Fibroblast of skin of left quadriceps (primary cell): ENCODE data around the gene SSH2.
"Not testable (repeated sequence)": the region's sequence is repeated elsewhere in the genome, so short reads cannot be mapped to it uniquely, and the experiment has no call there.

Source experiments
- DNase-seq, 2 experiments: peaks; one replicate each; pipeline ENCODE4 v3.0.0-alpha.2; 2013; ENCODE audit warnings: low read depth in 2 of 2

SSH2 gene

DNA sequence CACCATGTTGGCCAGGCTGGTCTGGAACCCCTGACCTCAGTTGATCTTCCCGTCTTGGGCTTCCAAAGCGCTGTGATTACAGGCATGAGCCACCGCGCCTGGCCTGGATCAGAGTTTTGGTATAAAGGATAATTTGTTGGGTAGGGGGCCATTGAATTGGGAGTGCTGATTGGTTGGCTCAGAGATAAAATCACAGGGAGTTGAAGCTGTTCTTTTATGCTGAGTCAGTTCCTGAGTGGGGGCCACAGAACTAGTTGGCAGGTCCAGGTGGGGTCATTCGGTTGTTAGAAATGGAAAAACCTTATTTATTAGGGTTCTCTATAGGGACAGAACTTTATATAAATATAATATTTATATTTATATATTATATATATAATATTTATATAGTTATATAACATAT lies 147.1 kb downstream of the SSH2 start:
- DNase-seq = no peak

DNA sequence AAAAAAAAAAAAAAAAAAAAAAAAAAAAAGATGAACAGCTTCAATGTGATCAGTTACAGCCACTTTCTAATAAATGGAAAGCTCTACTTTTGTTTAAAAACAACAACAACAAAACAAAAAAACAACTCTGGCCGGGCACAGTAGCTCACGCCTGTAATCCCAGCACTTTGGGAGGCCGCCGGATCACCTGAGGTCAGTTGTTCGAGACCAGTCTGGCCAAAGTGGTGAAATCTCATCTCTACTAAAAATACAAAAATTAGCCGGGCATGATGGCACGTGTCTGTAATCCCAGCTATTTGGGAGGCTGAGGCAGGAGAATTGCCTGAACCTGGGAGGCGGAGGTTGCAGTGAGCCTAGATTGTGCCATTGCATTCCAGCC lies 150.2 kb downstream of the SSH2 start:
- DNase-seq = not testable (repeated sequence)

DNA sequence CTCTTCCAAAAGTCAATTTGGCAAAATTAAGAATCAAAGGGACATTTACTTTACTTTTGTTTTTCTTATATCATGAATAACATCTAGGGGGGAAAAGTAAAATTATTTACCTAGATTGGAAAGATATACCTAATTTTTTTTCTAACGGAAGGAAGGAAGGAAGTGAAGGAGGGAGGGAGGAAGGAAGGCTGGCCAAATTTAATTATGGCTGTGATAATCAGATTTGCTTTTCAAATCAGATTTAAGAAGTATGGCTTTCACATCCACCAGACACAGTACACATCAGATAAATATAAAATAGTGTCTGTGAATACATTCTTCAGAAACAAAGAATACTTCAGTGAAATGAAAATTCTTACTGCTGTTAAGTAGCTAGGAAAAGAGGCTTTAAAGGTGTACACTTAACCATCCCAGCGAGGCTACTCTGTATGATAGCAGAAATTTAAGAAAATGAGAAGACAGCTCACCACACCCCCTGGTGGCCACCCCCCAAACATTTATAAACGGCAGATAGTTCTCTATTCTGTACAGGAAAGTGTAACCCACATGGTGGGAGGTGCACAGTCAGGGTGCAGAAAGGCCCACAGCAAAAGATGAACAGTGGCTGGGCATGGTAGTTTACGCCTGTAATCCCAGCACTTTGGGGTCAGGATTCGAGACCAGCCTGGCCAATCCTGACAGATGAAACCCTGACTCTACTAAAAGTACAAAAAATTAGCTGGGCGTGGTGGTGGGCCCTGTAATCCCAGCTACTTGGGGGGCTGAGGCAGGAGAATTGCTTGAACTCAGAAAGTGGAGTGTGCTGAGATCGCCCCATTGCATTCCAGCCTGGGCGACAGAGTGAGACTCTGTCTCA lies 150.8 kb downstream of the SSH2 start:
- peak in 1 of 2 experiments; percentile 22 for DNase-seq

DNA sequence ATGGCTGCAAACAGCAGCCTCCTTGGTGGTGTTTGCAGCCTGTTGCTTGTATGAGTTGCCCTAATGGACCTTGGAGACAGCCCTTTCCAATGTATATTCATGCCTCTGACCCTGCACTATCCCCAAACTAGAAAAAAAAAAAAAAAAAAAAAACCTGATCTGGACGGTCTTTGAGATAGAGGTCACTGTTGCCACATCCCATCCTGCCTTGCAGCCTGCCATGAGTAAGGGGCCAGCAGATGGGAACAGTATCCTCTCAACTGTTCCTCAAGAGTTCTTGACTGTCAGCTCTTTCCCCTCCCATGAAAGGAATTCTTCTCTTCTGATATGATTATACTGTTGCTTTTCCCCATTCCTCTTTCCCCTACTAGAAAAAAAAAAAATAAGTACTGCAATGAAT lies 152.4 kb downstream of the SSH2 start:
- no peak for DNase-seq

DNA sequence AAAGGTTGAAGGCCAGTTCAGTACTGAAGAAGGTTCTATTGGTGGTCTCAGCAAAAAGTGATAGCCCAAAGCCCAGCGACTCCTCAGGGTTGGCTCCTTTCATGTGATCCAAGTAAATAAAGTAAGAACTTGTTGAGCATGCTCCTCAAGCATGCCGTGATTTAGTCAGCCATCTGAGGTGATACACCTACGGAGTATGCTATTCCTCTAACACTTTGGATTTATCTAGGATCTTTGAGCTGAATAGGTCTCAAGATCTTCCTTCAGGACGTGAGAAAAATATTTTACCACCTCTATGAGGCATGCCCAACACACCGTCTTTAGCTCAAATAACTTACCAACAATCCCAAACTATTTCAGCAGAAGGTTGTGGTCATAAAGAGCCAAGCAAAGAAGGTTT lies 154.0 kb downstream of the SSH2 start:
- DNase-seq = no peak

DNA sequence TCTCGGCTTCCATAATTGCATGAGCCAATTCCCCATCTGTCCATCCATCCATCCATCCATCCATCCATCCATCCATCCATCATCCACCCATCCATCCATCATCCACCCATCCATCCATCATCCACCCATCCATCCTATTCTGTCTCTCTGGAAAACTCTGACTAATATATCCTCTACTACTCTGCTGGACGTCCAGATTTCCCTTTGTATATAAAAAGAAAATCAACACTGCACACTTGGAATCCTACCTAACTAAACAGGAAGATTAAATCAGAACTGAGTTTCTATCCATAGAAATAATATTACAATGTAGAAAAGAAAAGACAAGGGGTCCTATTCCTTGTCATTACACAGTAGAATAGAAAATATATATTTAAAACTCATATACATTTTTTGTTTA lies 157.0 kb downstream of the SSH2 start:
- no peak for DNase-seq

DNA sequence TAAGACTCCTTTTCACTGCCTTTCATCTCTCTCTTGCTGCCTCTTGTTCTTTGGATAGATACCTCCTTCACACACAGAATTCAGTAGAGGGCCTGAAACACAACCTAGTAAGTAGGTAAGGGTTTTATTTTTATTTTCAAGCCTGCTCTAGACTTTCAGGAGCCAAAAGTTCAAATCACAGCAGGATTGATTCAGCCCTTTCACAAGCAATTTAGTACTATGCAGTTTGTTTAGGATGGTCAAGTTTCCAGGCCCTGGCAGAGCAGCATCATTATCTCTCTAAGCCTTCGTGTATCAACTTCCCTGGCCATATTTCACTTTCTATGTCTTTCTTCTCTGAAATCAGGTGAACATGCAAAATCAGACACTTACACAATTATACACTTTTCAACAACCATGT lies 158.5 kb downstream of the SSH2 start:
- no peak for DNase-seq

DNA sequence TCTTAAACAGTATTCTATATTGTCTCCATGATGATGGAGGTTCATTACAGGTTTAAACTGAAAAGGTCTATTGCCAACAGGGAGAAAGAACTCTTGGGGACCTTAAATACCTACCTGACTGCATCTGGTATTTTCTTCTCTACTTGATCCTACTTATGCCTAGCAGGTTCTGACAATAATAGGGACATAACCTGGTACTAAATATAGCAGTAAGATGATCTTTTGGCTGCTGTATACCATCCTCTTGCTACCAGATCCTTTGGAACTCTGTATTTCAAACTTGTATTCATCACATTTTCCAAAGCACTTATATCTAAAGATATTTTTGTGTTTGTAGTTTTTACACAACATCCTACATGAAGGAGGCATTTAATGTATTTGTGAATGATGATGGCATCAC lies 160.8 kb downstream of the SSH2 start:
- DNase-seq = no peak

DNA sequence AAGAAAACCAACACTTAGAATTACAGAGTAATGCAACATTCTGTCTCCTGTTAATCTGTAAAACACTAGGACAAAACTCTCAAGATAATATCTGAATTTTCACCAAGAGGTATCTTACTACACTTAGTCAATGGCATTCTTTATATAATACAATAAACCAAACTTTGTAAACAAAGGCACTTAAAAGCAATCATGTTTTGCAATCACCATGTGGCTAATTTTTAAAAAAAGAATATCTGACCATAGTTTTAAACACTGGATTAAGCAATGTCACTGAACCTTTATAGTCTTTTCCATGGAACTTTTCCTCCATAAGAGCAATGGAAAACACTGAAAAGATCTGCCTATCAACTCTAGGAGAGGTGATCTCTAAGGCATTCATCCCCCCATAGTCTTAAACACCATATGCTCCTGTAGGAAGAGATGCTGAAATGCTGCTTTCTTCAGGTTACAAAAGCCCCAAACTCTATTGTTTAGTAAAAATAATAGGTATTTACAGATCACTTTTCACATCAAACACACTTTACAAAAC lies 163.2 kb downstream of the SSH2 start:
- DNase-seq = no peak

DNA sequence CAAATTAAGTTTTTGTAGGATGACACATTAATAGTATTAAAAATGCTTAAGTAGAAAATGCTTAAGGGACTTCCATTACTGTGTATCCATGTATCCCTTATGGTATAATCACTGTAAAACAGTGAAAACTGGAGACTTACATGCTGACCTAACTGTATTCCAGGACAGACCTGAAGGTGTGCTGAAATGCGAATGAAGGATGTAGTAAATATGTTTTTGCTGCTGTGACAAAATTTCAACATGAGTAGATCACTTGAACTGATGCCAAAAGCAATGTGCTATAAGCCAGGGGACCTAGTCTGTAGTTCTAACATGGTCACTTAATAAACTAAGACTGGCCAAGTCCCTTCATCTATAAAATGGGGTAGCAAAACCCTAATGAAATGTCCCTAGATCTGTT lies 165.3 kb downstream of the SSH2 start:
- no peak for DNase-seq

DNA sequence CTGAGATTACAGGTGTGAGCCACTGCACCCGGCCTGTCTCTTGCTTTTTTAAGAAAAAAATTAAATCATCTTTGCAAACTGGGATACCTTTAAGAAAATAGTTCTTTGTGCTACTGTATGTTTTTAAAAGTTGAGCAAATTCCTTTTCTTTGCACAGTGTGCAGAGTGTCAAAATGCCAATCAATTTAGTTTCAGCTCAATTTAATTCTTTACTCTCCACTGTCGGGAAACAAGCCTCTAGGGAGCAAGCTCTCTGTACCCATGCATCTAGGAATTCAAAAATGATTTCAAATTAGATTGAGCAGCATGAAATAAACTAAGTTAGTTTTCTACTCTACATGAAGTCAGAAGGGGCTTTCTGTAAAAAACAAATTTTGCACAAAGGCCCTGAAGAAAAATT lies 165.8 kb downstream of the SSH2 start:
- no peak for DNase-seq

DNA sequence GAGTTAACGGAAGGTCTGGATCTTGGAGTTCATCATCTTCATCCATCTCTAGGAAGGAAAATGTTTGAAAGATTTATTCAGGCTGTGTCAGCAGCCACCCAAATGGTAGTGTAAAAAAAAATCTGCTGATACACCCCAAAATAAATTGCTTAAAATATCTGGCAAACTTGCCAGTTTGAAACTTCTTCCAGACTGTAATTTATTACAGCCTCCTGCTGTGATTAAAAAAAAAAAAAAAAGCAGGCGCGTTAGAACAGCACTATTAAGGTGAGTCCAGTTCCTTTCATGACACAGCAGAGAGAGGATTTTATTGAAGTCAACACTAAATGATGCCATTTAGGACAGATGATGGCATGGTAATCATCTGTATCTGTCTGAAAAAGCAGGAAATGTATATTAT lies 166.8 kb downstream of the SSH2 start:
- no peak for DNase-seq

DNA sequence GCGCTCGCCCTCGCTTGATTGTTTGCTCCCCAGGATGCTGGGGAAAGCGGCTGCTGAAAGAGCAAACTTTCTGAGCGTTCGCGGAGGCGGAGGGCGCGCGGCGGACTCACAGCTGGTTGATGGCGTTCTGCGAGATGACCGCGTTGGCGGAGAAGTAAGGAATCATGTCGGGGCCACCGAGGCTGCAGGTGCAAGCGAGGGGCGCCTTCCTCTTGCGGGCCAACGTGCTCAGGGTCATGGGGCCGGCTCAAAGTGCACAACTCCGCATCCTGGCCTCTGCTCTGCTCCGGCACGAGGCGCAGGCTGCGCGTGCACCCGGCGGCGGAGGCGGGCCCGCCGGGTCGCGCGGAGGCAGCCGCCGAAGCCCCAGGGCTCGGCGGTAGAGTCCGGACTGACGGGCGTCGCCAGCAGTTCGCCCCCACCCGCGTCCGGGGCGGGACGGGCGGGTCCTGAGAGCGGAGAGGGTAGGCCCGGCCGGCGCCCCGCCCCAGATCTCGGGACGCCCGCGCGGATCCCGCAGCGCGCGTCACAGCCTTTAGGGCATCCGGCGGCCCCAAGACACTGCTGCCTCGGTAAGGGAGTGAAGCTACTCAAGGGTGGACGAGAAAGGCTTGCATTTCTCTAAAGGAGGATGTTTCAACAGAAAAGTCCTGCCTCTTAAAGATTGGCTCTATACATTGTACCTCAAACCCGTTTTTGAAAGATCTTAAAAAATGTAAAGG lies 168.8 kb downstream of the SSH2 start:
- peak; percentile 60 for DNase-seq

DNA sequence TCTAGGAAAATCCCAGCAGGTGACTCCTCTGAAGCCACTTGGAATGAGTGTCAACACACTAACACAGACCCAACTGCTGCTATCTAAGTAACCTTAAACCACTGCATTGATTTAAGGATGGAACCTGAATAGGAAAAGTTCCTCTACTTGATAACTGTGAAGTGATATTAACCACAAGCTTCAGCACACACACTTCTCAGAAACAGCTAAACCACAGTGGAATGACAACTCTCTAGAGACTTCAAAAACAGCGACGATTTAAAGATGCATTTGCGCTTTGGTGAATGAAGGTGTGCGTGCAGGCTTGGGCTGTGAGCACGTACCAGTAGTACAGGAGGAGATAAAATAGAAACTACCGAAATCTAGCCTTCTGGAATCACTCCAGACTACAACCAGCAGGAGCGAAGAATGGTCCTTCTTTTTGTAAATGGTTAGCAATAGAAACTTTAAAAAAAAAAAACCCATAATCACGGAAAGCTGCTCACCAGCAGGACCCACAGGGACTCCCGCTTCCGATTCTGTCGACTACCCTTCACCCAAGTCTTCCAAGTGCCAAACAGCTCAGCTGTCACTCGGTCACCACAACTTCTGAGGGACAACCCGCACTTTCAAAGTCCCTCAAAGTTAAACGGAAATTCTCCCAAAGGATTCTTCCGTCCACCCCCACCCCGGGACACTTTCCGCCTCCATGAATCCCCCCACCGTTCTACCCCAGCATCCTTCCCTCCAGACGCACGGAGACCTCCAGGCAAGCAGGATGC lies 169.6 kb downstream of the SSH2 start:
- no peak for DNase-seq

DNA sequence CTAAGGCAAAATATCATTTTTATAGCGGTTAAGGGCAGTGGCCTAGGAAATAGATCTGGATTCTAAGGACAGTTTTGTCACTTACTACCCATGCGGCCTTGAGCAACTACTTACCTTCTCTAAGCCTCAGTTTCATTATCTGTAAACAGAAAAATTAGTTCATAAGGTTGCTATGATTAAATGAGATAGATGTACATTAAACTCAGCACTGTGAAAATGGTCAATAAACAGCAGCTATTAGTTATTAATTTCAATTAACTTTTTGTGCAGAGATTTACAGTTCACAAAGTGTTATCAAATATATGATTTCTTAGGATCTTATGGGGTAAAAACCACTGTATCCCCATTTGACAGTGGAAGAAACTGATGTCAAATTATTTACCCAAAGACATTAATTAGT lies 171.8 kb downstream of the SSH2 start:
- DNase-seq = no peak

DNA sequence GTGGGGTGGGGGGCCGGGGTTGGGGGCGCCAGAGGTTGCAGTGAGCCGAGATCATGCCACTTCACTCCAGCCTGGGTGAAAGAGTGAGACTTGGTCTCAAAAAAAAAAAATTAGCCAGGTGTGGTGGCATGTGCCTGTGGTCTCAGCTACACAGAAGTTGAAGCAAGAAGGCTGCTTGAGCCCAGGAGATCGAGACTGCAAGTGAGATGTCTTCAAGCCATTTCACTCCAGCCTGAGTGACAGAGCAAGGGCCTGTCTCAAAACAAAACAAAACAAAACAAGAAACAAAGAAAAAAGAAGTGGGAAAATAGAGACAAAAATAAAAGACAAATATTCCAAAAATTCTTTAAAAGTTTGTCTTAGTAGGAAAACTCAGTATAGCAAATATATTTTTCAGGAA lies 172.2 kb downstream of the SSH2 start:
- DNase-seq = no peak

DNA sequence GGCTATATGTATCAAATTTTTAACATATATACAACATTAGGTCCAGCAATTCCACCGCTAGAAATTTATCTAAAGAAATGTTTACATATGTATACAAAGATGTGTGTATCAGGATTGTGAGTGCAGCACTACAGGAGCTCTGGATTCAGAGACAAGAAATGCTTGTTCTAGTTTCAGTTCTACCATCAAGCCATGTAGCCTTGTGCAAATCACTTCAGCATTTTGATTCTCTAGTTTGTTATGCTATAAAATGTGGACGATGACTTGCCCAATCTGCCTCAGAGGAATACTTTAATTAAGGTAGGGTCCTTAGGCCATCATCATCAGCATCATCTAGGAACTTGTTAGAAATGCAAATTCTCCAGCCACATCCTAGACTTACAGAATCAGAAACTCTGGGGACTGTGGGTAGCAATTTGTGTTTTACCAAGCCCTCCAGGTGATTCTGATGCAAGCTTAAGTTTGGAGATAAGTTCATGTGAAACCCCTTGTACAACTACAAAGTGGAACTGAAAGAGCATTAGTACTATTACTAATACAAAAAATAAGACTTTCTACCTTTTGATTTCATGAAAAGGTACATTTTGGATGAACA lies 176.1 kb downstream of the SSH2 start:
- no peak for DNase-seq

DNA sequence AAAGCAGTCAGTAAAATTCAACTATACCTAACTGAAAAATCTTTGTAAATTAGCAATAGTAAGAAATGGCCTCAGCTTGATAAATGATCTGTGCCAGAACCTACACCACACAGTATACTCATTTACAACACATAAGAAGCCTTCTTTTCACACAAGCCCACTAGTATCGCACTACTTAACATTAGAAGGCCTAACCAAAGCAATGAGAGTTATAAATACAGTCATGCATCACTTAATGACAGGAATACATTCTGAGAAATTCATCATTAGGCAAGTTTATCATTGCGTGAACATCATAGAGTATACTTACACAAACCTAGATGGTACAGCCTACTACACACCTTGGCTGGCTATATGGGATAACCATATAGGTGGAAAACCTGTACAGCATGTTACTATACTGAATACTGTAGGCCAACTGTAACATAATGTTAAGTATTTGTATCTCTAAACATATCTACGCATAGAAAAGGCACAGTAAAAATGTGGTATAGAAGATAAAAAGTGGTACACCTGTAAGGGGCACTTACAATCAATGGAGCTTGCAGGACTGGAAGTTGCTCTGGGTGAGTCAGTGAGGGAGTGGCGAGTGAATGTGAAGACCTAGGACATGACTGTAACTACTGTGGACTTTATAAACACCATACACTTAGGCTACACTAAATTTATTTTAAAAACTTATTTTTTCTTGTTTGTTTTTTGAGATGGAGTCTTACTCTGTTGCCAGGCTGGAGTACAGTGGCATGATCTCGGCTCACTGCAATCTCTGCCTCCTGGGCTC lies 180.8 kb downstream of the SSH2 start:
- no peak for DNase-seq

DNA sequence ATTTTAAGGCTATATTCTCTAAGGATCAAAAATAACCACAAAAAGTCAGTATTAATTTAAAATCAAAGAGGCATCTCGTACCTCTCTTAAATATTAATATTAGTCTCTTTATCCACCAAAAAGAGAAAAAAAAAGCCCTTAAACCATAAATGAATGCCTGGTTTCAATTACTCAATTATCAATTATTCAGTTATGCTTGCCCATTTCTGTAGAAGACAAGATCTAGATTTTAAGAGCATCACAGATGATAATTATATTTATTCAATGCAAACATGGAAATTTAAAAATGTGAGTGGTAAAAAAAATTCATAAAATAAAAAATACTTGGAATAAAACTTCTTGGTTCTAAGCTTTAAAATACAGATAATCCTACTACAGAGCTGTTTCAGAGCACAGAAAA lies 181.6 kb downstream of the SSH2 start:
- DNase-seq = no peak

DNA sequence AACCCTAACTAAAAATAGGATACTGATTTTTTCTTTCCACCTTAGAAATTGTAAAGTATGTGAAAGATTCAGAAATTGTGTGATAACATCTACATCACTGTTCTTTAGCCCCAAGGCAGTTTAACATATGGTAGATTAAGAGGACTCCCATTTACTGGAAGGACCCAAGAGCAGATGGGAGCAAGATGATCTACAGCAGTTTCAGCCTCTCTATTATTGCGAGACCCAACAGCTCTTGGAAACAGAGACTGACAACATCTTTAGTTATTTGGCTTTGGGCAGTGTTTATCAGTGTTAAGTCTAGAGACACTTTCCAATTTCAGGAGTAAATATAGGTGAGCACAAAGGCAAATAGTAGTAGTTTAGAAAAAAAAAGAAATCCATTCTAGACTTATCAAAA lies 182.4 kb downstream of the SSH2 start:
- DNase-seq = no peak

DNA sequence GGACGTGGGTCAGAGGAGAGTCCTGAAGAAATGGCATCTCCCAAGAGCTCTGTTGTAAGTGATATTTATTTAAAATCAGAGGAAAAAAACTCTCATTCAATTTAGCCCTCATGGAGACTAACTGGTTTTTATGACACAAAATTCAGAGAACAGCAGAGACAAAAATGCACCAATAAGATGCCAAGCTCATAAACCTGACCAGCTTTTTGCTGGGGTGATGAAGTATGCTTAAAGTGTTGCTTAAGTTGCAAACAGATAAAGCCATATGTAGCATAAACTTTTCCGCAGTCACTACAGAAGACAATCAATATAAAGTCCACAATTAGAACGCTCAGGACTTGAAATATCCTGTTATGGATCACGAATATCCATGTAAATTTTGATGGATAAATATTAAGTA lies 183.4 kb downstream of the SSH2 start:
- no peak for DNase-seq
